Measurements from ENCODE around the gene AXL.

The AXL gene

DNA sequence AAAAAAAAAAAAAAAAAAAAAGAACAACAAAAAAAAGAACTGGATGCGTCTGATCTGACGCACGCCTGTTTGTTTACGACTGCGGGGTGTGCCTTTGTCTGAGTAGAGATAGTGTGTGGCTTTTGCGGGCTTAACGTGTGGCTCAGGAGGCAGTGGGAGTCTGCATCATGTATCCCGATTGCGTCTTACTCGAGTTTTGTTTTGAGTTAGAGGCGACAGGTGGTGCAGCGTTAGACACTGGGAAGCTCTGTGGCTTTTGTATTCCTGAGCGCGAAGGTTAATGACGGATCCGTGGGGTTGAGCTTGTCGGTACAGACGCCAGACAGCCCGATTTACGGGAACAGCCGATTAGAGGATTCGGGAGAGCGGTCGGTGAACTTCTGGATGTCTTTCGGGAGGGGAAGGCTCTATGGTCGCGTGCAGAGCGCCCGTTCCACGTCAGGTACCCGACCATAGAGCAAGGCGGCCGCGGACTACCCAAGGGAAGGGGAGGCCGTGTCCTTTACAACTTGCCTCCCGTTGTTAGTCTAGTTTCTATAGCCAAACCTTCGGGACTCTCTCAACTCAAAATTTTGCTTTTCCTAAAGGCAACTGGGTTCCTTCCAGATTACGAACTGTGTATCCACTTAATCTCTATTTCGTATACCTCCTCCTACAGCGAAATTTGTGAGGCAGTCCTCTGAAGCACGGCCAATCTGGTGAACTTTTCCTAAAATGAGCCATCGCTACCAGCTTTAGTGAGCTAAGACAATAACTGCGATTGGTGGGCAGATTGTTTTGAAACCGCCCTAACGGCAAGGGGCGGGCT lies 44.2 kb downstream of the AXL start:
- Histone ChIP-seq H3F3A (ENCODE audit: control insufficient read depth, insufficient read depth) (peaks cover 8% of the 10 kb centered on the region; the same call in 1 of the 2 replicates), H3K27me3 (ENCODE audit: control insufficient read depth, low read length) (peaks cover 7% of the 10 kb centered on the region; the same call in 1 of the 2 replicates), H3K9me3 (ENCODE audit: control insufficient read depth, insufficient read depth, low read length) (no peaks in the 10 kb centered on the region), H4K20me1 (ENCODE audit: control insufficient read depth, insufficient read depth, low read depth, low read length) (peaks cover 15% of the 10 kb centered on the region), H3K9me2 (replicated peaks; ENCODE audit: control insufficient read depth, low read length) (no peaks in the 10 kb centered on the region), H3K4me2 (ENCODE audit: low read length) (peak overlapping the region; percentile 77), H3K27ac (ENCODE audit: low read depth, low read length) (peak overlapping the region; percentile 91), H3K4me1 (ENCODE audit: control insufficient read depth, low read length) (peaks cover 26% of the 10 kb centered on the region), H3K36me3 (ENCODE audit: control insufficient read depth, low read length) (peaks cover 44% of the 10 kb centered on the region), H3K4me3 (ENCODE audit: low read length) (peak overlapping the region; percentile 91), H3K79me2 (ENCODE audit: control insufficient read depth, low read length) (peaks cover 46% of the 10 kb centered on the region)
- no peak for TF ChIP-seq EZH2phosphoT487 (IDR thresholded peaks at IDR 0.05; ENCODE audit: borderline replicate concordance, low read length)
- TF ChIP-seq, protein P1, sequence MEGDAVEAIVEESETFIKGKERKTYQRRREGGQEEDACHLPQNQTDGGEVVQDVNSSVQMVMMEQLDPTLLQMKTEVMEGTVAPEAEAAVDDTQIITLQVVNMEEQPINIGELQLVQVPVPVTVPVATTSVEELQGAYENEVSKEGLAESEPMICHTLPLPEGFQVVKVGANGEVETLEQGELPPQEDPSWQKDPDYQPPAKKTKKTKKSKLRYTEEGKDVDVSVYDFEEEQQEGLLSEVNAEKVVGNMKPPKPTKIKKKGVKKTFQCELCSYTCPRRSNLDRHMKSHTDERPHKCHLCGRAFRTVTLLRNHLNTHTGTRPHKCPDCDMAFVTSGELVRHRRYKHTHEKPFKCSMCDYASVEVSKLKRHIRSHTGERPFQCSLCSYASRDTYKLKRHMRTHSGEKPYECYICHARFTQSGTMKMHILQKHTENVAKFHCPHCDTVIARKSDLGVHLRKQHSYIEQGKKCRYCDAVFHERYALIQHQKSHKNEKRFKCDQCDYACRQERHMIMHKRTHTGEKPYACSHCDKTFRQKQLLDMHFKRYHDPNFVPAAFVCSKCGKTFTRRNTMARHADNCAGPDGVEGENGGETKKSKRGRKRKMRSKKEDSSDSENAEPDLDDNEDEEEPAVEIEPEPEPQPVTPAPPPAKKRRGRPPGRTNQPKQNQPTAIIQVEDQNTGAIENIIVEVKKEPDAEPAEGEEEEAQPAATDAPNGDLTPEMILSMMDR (IDR thresholded peaks at IDR 0.05; ENCODE audit: low read depth, low read length, poor library complexity, severe bottlenecking), result no peak

DNA sequence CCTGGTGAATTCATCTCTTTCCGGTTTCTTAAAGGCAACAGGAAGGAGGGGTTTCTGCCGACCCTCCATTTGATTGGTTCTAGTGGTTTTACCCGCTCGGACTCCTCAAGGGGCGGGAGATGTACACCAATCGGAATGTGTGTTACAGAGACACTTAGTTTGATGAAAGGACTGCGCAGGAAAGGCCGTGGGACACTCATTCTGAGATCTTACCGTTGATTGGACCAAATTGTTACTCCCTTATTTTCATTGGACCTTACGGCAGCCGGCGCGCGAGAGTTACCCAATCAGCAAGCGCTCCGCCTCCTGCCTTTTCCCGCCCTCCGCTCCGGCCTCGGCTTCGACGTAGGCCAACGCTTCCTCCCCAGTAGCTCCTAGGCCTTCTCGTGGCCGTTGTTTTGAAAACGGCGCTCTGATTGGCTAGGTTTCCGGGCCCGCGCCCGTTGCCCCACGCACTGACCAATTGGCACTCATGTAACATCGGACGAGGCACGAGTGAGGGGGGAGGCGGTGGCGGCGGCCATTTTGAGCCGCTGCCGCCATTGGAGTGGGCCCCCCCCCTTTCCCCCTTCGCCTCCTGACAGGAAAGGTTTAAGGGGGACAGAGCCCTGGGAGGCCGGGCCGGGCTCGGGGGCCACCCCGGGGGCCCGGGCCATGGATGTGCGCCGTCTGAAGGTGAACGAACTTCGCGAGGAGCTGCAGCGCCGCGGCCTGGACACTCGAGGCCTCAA lies 45.0 kb downstream of the AXL start, which contains the start of gene HNRNPUL1:
Gene HNRNPUL1 (plus strand): TSS at position 523 of the 731 bp plus-strand sequence. CDS start 132 bp downstream, at position 655.
- Histone ChIP-seq H3K4me2 (ENCODE audit: low read length) (peak within 1 kb of the TSS; percentile 97), H3K4me1 (ENCODE audit: control insufficient read depth, low read length) (peaks cover 26% of the 10 kb centered on the region), H3K9me2 (replicated peaks; ENCODE audit: control insufficient read depth, low read length) (no peaks in the 10 kb centered on the region), H3K27ac (ENCODE audit: low read depth, low read length) (peak within 1 kb of the TSS; percentile 91), H3K36me3 (ENCODE audit: control insufficient read depth, low read length) (peaks cover 51% of the 10 kb centered on the region), H3K9me3 (ENCODE audit: control insufficient read depth, insufficient read depth, low read length) (no peaks in the 10 kb centered on the region), H3K27me3 (ENCODE audit: control insufficient read depth, low read length) (0 out of 2 replicates have a peak, but pooled peaks cover 3% of the 10 kb centered on the region), H3F3A (ENCODE audit: control insufficient read depth, insufficient read depth) (peaks cover 8% of the 10 kb centered on the region; the same call in 1 of the 2 replicates), H3K79me2 (ENCODE audit: control insufficient read depth, low read length) (peaks cover 54% of the 10 kb centered on the region), H4K20me1 (ENCODE audit: control insufficient read depth, insufficient read depth, low read depth, low read length) (peaks cover 15% of the 10 kb centered on the region), H3K4me3 (ENCODE audit: low read length) (peak within 1 kb of the TSS; percentile 95)
- no peak for TF ChIP-seq EZH2phosphoT487 (IDR thresholded peaks at IDR 0.05; ENCODE audit: borderline replicate concordance, low read length)
- TF ChIP-seq, protein P1 (IDR thresholded peaks at IDR 0.05; ENCODE audit: low read depth, low read length, poor library complexity, severe bottlenecking), result peak; percentile 43

DNA sequence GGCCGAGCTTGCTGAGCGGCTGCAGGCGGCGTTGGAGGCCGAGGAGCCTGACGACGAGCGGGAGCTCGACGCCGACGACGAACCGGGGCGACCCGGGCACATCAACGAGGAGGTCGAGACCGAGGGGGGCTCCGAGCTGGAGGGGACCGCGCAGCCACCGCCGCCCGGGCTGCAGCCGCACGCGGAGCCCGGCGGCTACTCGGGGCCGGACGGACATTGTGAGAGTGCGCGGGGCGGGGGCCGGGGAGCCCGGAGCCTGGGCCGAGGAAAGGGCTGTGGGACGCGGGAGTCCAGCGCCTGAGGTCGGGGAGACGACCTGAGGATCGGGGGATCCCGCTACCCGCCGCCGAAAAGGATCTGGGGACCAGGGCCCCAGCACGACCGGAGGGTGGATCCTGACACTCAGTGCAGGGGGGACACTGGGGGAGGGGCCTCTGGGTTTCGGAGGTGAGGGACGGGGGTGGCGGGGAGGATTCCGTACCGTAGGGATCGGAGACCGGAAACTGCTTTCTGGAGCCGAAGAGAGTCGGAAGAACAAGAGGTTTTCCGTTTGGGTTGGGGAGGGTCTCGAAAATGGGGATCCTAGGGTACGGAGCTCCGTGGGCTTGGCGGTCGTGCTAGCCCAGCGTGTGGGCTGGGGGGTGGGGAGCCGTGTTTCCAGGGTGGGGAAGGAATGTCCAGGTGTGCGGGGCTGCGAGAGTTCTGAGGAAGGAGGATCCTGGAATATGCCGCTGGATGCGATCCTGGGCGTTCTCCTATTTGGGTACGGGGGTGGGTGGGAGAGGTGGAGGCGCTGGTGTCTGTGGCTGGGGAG lies 45.8 kb downstream of the AXL start:
- H3F3A ChIP-seq (ENCODE audit: control insufficient read depth, insufficient read depth), result peaks cover 8% of the 10 kb centered on the region; the same call in 1 of the 2 replicates
- H3K4me3 ChIP-seq (ENCODE audit: low read length), result peak overlapping the region; percentile 95
- peaks cover 26% of the 10 kb centered on the region for H3K4me1 ChIP-seq (ENCODE audit: control insufficient read depth, low read length)
- H3K27me3 ChIP-seq (ENCODE audit: control insufficient read depth, low read length), result 0 out of 2 replicates have a peak, but pooled peaks cover 3% of the 10 kb centered on the region
- H3K9me2 ChIP-seq (replicated peaks; ENCODE audit: control insufficient read depth, low read length), result no peaks in the 10 kb centered on the region
- peaks cover 59% of the 10 kb centered on the region for H3K36me3 ChIP-seq (ENCODE audit: control insufficient read depth, low read length)
- peaks cover 15% of the 10 kb centered on the region for H4K20me1 ChIP-seq (ENCODE audit: control insufficient read depth, insufficient read depth, low read depth, low read length)
- H3K27ac ChIP-seq (ENCODE audit: low read depth, low read length), result peak overlapping the region; percentile 84
- peak overlapping the region; percentile 97 for H3K4me2 ChIP-seq (ENCODE audit: low read length)
- peaks cover 62% of the 10 kb centered on the region for H3K79me2 ChIP-seq (ENCODE audit: control insufficient read depth, low read length)
- no peak for TF ChIP-seq EZH2phosphoT487 (IDR thresholded peaks at IDR 0.05; ENCODE audit: borderline replicate concordance, low read length)
- TF ChIP-seq, protein P1 (IDR thresholded peaks at IDR 0.05; ENCODE audit: low read depth, low read length, poor library complexity, severe bottlenecking), result no peak
- no peaks in the 10 kb centered on the region for H3K9me3 ChIP-seq (ENCODE audit: control insufficient read depth, insufficient read depth, low read length)

Measured in DOHH2 (cell line).